ENCODE data around the gene MAP1LC3C.

MAP1LC3C gene

GRCh38 chr1:241999026-241999425 lies at the start of gene MAP1LC3C:
Gene MAP1LC3C, minus strand, starts transcription at chr1:241999098. Its CDS starts 90 bp downstream, at chr1:241999008.
- H3K4me3 ChIP-seq (ENCODE audit: low read depth, low read length), result no peak within 1 kb of the TSS
- TF ChIP-seq CTCF (IDR thresholded peaks at IDR 0.05; ENCODE audit: borderline replicate concordance, insufficient read depth, low read depth, low read length), result no peak

- no peak for TF ChIP-seq CTCF (IDR thresholded peaks at IDR 0.05; ENCODE audit: borderline replicate concordance, insufficient read depth, low read depth, low read length)
- H3K4me3 ChIP-seq (ENCODE audit: low read depth, low read length), result no peak overlapping the region
These were observed 44.3 kb upstream of the MAP1LC3C start for GRCh38 chr1:242043165-242043564.

- TF ChIP-seq CTCF (IDR thresholded peaks at IDR 0.05; ENCODE audit: borderline replicate concordance, insufficient read depth, low read depth, low read length), result no peak
- no peak overlapping the region for H3K4me3 ChIP-seq (ENCODE audit: low read depth, low read length)
These were observed 35.5 kb upstream of the MAP1LC3C start for GRCh38 chr1:242034392-242034791.

GRCh38 chr1:242033447-242033846 lies 34.5 kb upstream of the MAP1LC3C start:
- no peak overlapping the region for H3K4me3 ChIP-seq (ENCODE audit: low read depth, low read length)
- no peak for TF ChIP-seq CTCF (IDR thresholded peaks at IDR 0.05; ENCODE audit: borderline replicate concordance, insufficient read depth, low read depth, low read length)

- no peak for TF ChIP-seq CTCF (IDR thresholded peaks at IDR 0.05; ENCODE audit: borderline replicate concordance, insufficient read depth, low read depth, low read length)
- H3K4me3 ChIP-seq (ENCODE audit: low read depth, low read length), result no peak overlapping the region
These were observed 31.2 kb upstream of the MAP1LC3C start for GRCh38 chr1:242030071-242030470.

- no peak overlapping the region for H3K4me3 ChIP-seq (ENCODE audit: low read depth, low read length)
- TF ChIP-seq CTCF (IDR thresholded peaks at IDR 0.05; ENCODE audit: borderline replicate concordance, insufficient read depth, low read depth, low read length), result no peak
These were observed 26.8 kb upstream of the MAP1LC3C start for GRCh38 chr1:242025681-242026080.

GRCh38 chr1:242023805-242024204 lies 24.9 kb upstream of the MAP1LC3C start:
- H3K4me3 ChIP-seq (ENCODE audit: low read depth, low read length), result no peak overlapping the region
- TF ChIP-seq CTCF (IDR thresholded peaks at IDR 0.05; ENCODE audit: borderline replicate concordance, insufficient read depth, low read depth, low read length), result no peak
